SK-N-SH (cell line): ENCODE results near the gene TRIM67.

Experiments
- CHD2 ChIP-seq: fragments of 150-350 bp; IDR thresholded peaks from 2 replicates; pipeline ENCODE4 v1.6.1; 2018; ENCODE audit warnings: low read length; ENCODE audit not compliant: partially characterized antibody
- CTCF ChIP-seq: fragments of 200-600 bp; sonication (generic); IDR thresholded peaks from 2 replicates; pipeline ENCODE4 v1.6.1; 2017; ENCODE audit warnings: antibody characterized with exemption, mild to moderate bottlenecking, moderate library complexity
- EP300 ChIP-seq, 2 experiments: IDR thresholded peaks; 2 replicates each; pipeline versions ENCODE4 v1.4.0 to v1.6.1; 2012; ENCODE audit warnings: borderline replicate concordance in 1 of 2, low read depth in 1 of 2, low read length in 1 of 2
- EZH2phosphoT487 ChIP-seq: fragments of 200-600 bp; sonication (generic); IDR thresholded peaks from 2 replicates; pipeline ENCODE4 v1.6.1; 2017; ENCODE audit warnings: low read depth, mixed run types, mild to moderate bottlenecking, antibody characterized with exemption, moderate library complexity, borderline replicate concordance

GRCh38 chr1:231232870-231233734 lies 71.2 kb downstream of the TRIM67 start:
- no peak for TF ChIP-seq CTCF
- no peak for TF ChIP-seq EZH2phosphoT487
- no peak for TF ChIP-seq CHD2
- TF ChIP-seq EP300 (IDR thresholded peaks at IDR 0.05; ENCODE audit: borderline replicate concordance in 1 of 2, low read depth in 1 of 2, low read length in 1 of 2): no peak
